Erythroblast (primary cell): ENCODE results near the gene HIPK4.

ENCODE experiments used
- GATA1 ChIP-seq: IDR thresholded peaks from 2 replicates; pipeline ENCODE4 v1.6.1; 2011; ENCODE audit warnings: low read depth, mild to moderate bottlenecking, control low read depth, low read length, moderate library complexity
- POLR2A ChIP-seq: IDR thresholded peaks from 2 replicates; pipeline ENCODE4 v1.6.1; 2011; ENCODE audit warnings: mild to moderate bottlenecking, low read length

DNA sequence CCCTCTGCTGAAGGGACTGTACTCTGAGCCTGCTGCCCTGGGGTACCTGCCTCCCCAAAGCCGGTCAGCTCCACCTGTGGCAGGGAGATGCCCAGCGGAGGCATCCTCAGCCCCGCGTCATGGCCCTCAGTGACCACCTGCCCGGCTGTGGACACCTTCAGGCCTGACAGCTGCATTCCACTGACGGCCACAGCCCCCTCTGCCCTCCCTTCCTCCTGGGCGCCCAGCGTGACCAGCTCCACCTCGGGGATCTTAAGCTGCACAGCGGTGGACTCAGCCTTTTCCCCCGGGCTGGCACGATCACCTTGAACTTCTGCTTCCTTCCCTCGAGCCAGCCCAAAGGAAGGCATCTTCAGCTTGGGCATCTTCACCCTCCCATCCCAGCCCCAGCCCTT is 4.8 kb upstream of the HIPK4 start:
- TF ChIP-seq POLR2A (no peak), GATA1 (no peak)
